ENCODE results near the gene DGUOK. TPM values are rescaled to one million over a fixed set of nuclear protein-coding genes. Genes with fewer than 3 reads are reported as not detected.

Gene DGUOK
- total and polyA plus RNA-seq, 4 donors = 28.9 to 103 (median 73.9) TPM

DNA sequence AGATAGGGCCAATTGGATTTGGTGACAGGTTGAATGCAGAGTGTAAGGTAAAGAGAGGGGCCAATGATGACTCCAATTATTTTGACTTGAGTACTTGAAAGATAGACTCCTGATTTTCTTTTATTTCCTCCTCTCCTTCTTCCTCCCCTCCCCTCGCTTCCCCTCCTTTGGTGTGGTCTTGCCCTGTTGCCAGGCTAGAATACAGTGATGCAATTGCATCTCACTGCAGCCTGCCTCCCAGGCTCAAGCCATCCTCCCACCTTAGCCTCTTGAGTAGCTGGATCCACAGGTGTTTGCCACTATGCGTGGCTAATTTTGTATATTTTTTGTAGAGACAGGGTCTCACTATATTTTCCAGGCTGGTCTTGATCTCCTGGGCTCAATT is 2.3 kb downstream of the DGUOK start:
- Histone ChIP-seq H3K9me3 (ENCODE audit: control insufficient read depth in 4 of 4, insufficient read depth in 3 of 4, low read length in 3 of 4) (no peaks in the 10 kb centered on the region), H3K27me3 (ENCODE audit: control insufficient read depth in 3 of 3, insufficient read depth in 3 of 3, low read length in 2 of 3) (no peaks in the 10 kb centered on the region), H3K36me3 (ENCODE audit: control insufficient read depth in 4 of 4, insufficient read depth in 4 of 4, low read length in 4 of 4) (peaks cover 0 to 17% (median 0%) of the 10 kb centered on the region in 4 donors), H3K4me1 (ENCODE audit: control insufficient read depth in 5 of 5, insufficient read depth in 5 of 5, low read length in 5 of 5) (peaks cover 4 to 31% (median 7%) of the 10 kb centered on the region in 5 donors), H3K27ac (ENCODE audit: low read depth in 1 of 2, low read length in 1 of 2) (peak overlapping the region in 1 of 2 donors; percentile 33), H3K9ac (ENCODE audit: insufficient read depth in 1 of 2, low read length in 2 of 2) (no peak overlapping the region), H3K4me3 (no peak overlapping the region)
- ATAC-seq (ENCODE audit: insufficient read depth, low FRiP score) (no peak), DNase-seq (peak in 1 of 3 donors; percentile 18)
- TF ChIP-seq, protein P1, sequence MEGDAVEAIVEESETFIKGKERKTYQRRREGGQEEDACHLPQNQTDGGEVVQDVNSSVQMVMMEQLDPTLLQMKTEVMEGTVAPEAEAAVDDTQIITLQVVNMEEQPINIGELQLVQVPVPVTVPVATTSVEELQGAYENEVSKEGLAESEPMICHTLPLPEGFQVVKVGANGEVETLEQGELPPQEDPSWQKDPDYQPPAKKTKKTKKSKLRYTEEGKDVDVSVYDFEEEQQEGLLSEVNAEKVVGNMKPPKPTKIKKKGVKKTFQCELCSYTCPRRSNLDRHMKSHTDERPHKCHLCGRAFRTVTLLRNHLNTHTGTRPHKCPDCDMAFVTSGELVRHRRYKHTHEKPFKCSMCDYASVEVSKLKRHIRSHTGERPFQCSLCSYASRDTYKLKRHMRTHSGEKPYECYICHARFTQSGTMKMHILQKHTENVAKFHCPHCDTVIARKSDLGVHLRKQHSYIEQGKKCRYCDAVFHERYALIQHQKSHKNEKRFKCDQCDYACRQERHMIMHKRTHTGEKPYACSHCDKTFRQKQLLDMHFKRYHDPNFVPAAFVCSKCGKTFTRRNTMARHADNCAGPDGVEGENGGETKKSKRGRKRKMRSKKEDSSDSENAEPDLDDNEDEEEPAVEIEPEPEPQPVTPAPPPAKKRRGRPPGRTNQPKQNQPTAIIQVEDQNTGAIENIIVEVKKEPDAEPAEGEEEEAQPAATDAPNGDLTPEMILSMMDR (IDR thresholded peaks at IDR 0.05; ENCODE audit: control extremely low read depth, extremely low read depth) = no peak
- 63 to 81% methylated on average over 2 of the region's 2 CpGs for WGBS, 2 donors

DNA sequence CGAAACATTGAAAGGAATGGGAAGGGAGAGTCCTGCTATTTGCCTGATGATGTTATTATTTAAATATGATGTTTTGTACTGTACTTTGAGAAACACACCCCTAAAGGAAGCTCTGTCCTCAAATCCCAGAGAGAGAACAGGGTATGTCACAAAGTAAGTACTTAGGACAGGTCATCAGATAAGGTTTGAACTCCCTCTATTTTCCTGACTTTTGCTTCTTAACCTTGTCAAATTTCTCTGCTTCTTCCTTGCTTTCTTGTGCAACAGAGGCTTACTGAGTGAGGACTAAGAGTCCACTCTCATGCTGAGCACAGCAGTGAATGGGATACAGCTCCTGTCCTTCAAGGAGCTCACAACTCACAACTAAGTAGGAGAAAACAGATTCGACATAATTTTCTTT is 3.7 kb downstream of the DGUOK start:
- 62 to 84% methylated on average over 2 of the region's 2 CpGs for WGBS, 2 donors
- DNase-seq = no peak

DNA sequence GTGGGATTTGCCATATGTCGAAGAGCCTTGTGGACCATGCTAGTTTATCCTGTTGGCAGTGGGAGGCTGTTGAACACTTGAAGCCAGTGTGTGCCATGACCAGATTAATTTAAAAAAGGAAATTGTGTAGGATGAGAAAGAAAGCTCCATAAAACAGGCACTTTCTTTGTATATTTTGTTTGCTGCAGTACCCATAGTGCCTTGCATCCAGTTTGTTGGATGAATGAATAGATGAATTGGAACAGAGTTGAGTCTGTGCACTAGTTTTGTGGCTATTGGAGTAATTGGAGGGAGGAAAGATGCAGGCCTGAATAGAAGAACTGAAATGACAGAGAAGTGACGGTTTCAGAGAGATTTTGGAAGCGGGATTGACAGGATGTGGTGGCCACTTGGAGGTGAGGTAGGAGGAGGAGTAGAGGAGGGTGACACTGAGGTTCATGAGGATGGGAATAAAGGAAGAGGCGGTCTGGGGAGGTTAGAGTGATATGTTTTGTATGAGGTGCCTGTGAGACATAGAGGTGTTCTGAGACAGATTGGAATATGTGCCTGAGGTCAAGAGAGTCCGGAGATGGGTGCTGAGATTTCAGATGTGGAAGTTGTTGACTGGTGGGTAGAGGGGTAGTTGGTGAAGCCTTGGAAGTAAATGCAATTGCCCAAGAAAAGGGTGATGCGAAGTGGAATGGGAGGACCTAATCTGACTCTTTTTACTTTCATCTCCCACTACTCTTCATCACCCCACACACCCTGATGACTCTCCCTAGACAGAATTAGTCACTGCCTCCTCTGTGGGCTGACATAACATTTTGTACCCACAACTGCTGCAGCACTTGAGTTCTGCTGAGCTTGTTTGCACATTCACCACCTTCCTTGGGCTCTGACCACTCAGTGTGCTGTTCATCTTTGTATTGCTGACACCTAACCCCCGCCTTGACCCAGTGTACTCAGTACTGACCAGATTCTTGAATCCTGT is 5.1 kb downstream of the DGUOK start:
- TF ChIP-seq, protein P1 (IDR thresholded peaks at IDR 0.05; ENCODE audit: control extremely low read depth, extremely low read depth) = no peak
- 86 to 88% methylated on average over 7 of the region's 7 CpGs for WGBS, 2 donors
- peaks cover 0 to 22% (median 4%) of the 10 kb centered on the region in 4 donors for H3K36me3 ChIP-seq (ENCODE audit: control insufficient read depth in 4 of 4, insufficient read depth in 4 of 4, low read length in 4 of 4)
- ATAC-seq (ENCODE audit: insufficient read depth, low FRiP score) (peak; percentile 39), DNase-seq (no peak)
- H3K27me3 ChIP-seq (ENCODE audit: control insufficient read depth in 3 of 3, insufficient read depth in 3 of 3, low read length in 2 of 3) = no peaks in the 10 kb centered on the region
- H3K4me3 ChIP-seq = no peak overlapping the region
- no peaks in the 10 kb centered on the region for H3K9me3 ChIP-seq (ENCODE audit: control insufficient read depth in 4 of 4, insufficient read depth in 3 of 4, low read length in 3 of 4)
- H3K27ac ChIP-seq (ENCODE audit: low read depth in 1 of 2, low read length in 1 of 2) = peak overlapping the region in 1 of 2 donors; percentile 23
- H3K9ac ChIP-seq (ENCODE audit: insufficient read depth in 1 of 2, low read length in 2 of 2) = no peak overlapping the region
- peaks cover 4 to 33% (median 7%) of the 10 kb centered on the region in 5 donors for H3K4me1 ChIP-seq (ENCODE audit: control insufficient read depth in 5 of 5, insufficient read depth in 5 of 5, low read length in 5 of 5)

More for the DNA sequence above, 3.7 kb downstream of the DGUOK start:
- H3K4me1 ChIP-seq (ENCODE audit: control insufficient read depth in 5 of 5, insufficient read depth in 5 of 5, low read length in 5 of 5) = peaks cover 4 to 31% (median 7%) of the 10 kb centered on the region in 5 donors
- no peak overlapping the region for H3K4me3 ChIP-seq
- H3K9ac ChIP-seq (ENCODE audit: insufficient read depth in 1 of 2, low read length in 2 of 2) = no peak overlapping the region
- ATAC-seq (ENCODE audit: insufficient read depth, low FRiP score) = no peak
- H3K27ac ChIP-seq (ENCODE audit: low read depth in 1 of 2, low read length in 1 of 2) = no peak overlapping the region
- H3K36me3 ChIP-seq (ENCODE audit: control insufficient read depth in 4 of 4, insufficient read depth in 4 of 4, low read length in 4 of 4) = peaks cover 0 to 17% (median under 1%) of the 10 kb centered on the region in 4 donors
- H3K27me3 ChIP-seq (ENCODE audit: control insufficient read depth in 3 of 3, insufficient read depth in 3 of 3, low read length in 2 of 3) = no peaks in the 10 kb centered on the region
- H3K9me3 ChIP-seq (ENCODE audit: control insufficient read depth in 4 of 4, insufficient read depth in 3 of 4, low read length in 3 of 4) = no peaks in the 10 kb centered on the region
- TF ChIP-seq, protein P1 (IDR thresholded peaks at IDR 0.05; ENCODE audit: control extremely low read depth, extremely low read depth) = no peak
